ENCODE results near the gene PABPN1L. TPM values are rescaled to one million over a fixed set of nuclear protein-coding genes. Genes with fewer than 3 reads are reported as not detected.

The PABPN1L gene
- total RNA-seq, 1 donor from 2014 or later = not detected

GRCh38 chr16:88851616-88852015 is 14.8 kb downstream of the PABPN1L start:
- no peak for DNase-seq

GRCh38 chr16:88850531-88851199 is 15.8 kb downstream of the PABPN1L start:
- DNase-seq = no peak

GRCh38 chr16:88848557-88848956 is 17.9 kb downstream of the PABPN1L start:
- DNase-seq = no peak

- DNase-seq = no peak
These were observed 18.8 kb downstream of the PABPN1L start for GRCh38 chr16:88847654-88848053.

GRCh38 chr16:88846088-88846487 is 20.4 kb downstream of the PABPN1L start:
- no peak for DNase-seq

GRCh38 chr16:88844419-88845036 is 21.9 kb downstream of the PABPN1L start:
- no peak for DNase-seq

GRCh38 chr16:88843256-88843655 is 23.2 kb downstream of the PABPN1L start:
- DNase-seq = no peak

- no peak for DNase-seq
These were observed 23.7 kb downstream of the PABPN1L start for GRCh38 chr16:88842806-88843205.

- DNase-seq = no peak
These were observed 24.1 kb downstream of the PABPN1L start for GRCh38 chr16:88842308-88842756.

- no peak for DNase-seq
These were observed 24.7 kb downstream of the PABPN1L start for GRCh38 chr16:88841521-88842307.

- no peak for DNase-seq
These were observed 25.8 kb downstream of the PABPN1L start for GRCh38 chr16:88840600-88841215.

- no peak for DNase-seq
These were observed 26.5 kb downstream of the PABPN1L start for GRCh38 chr16:88839745-88840599.

- DNase-seq = no peak
These were observed 27.4 kb downstream of the PABPN1L start for GRCh38 chr16:88839026-88839529.

- no peak for DNase-seq
These were observed 27.9 kb downstream of the PABPN1L start for GRCh38 chr16:88838566-88838965.

GRCh38 chr16:88837806-88838205 is 28.7 kb downstream of the PABPN1L start:
- no peak for DNase-seq

GRCh38 chr16:88836791-88837190 is 29.7 kb downstream of the PABPN1L start:
- no peak for DNase-seq

- no peak for DNase-seq
These were observed 30.6 kb downstream of the PABPN1L start for GRCh38 chr16:88835818-88836217.

GRCh38 chr16:88835383-88835782 is 31.1 kb downstream of the PABPN1L start:
- no peak for DNase-seq

GRCh38 chr16:88834670-88835069 is 31.8 kb downstream of the PABPN1L start:
- no peak for DNase-seq

- no peak for DNase-seq
These were observed 33.4 kb downstream of the PABPN1L start for GRCh38 chr16:88833086-88833485.

- no peak for DNase-seq
These were observed 34.6 kb downstream of the PABPN1L start for GRCh38 chr16:88831838-88832237.

- no peak for DNase-seq
These were observed 35.7 kb downstream of the PABPN1L start for GRCh38 chr16:88830783-88831182.

Data from tongue (tissue), 2 donors.